HUES48 (cell line): ENCODE measurements around the gene ZDHHC1.

Experiments
- H3K27ac ChIP-seq: one replicate; pipeline ENCODE4 v1.7.0; 2013; ENCODE audit warnings: low read depth, low read length, inconsistent platforms
- H3K27me3 ChIP-seq: 2 replicates; pipeline ENCODE4 v1.6.1; 2013; ENCODE audit warnings: mild to moderate bottlenecking, low read length; ENCODE audit not compliant: control insufficient read depth, insufficient read depth
- H3K36me3 ChIP-seq: 2 replicates; pipeline ENCODE4 v1.6.1; 2013; ENCODE audit warnings: low read length; ENCODE audit not compliant: control insufficient read depth, insufficient read depth
- H3K4me1 ChIP-seq: 2 replicates; pipeline ENCODE4 v1.6.1; 2013; ENCODE audit warnings: mild to moderate bottlenecking, low read length; ENCODE audit not compliant: control insufficient read depth, insufficient read depth
- H3K4me3 ChIP-seq: 2 replicates; pipeline ENCODE4 v1.5.1; 2013; ENCODE audit warnings: mild to moderate bottlenecking, low read depth, low read length
- H3K9ac ChIP-seq: 2 replicates; pipeline ENCODE4 v1.6.1; 2013; ENCODE audit warnings: mild to moderate bottlenecking, low read depth, low read length, moderate library complexity
- H3K9me3 ChIP-seq: 2 replicates; pipeline ENCODE4 v1.6.1; 2013; ENCODE audit warnings: low read length; ENCODE audit not compliant: control insufficient read depth, insufficient read depth

The ZDHHC1 gene

DNA sequence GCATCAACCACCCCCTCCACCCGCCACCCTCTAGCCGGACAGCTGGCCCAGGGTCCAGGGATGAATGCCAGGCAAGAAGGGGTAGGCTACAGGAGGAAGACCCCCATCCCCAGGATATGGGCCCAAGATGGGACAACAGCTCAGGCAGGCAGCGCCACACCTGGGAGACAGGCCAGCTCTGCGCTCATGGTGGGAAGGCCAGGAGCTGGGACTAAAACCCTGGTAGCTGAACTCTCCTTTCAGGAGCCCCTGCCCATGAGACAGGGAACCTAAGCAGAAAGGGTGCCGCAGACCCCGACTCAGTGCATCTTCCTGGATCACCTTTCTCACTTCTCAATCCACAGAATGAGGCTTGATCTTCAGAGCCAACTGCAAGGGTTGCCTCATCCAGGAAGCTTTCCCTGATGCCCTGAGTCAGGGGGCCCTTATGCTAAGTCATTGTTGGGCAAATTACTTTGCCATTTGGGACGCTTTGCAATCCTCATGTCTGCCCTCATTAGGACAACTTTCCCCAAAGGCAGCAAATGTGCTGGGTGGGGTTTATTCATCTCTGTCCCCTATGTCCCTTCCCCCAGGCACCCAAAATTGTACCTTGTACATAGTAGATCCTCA lies 9.0 kb downstream of the ZDHHC1 start:
- H3K27me3 ChIP-seq = no peaks in the 10 kb centered on the region
- H3K9me3 ChIP-seq = no peaks in the 10 kb centered on the region
- no peaks in the 10 kb centered on the region for H3K36me3 ChIP-seq
- no peak overlapping the region for H3K27ac ChIP-seq
- H3K9ac ChIP-seq = no peak overlapping the region
- peaks cover 17% of the 10 kb centered on the region; the same call in 1 of the 2 replicates for H3K4me1 ChIP-seq
- H3K4me3 ChIP-seq = no peak overlapping the region

DNA sequence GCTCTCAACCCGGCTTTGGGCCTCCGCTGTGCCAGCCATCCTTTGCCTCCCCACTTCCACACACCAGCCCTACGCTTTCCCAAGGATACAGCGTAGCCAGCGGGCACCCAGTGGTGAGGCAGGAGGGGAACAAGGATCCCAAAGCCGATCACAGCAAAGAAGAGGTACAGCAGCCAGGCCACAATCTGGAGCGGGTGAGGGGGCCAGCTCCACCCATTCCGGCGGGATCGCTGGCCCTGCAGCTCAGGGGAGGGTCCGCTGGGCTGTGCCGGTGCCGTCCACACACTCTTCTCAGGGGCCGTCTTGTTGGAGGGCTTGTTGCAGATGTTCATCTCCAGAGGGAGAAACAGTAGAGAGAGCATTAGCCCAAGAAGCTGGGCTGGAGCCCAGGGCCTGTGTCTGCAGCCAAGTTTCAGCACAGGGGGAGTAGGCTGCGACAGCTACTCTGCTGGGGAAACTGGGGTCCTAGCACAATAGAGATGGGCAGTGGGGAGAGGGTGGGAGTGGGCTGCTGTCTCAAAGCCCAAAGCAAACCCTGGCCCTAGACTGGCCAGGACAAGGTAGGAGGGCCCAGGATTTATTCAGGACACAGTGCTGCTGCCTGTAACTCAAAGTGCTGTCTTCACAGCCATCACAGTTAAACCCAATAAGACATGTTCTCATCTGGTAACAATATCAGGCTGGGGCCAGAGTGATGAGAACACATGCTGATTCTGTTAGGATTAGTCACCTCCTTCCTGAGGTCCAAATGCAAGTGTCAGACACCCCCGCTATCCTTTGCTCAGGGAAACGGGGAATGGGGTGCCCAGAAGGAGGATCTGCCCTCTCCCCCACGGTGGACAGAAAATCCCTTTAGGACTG lies 9.9 kb downstream of the ZDHHC1 start:
- Histone ChIP-seq H3K27ac (no peak overlapping the region), H3K27me3 (no peaks in the 10 kb centered on the region; the same call in 1 of the 2 replicates), H3K4me3 (no peak overlapping the region), H3K4me1 (peaks cover 17% of the 10 kb centered on the region; the same call in 1 of the 2 replicates), H3K9me3 (no peaks in the 10 kb centered on the region), H3K9ac (no peak overlapping the region), H3K36me3 (no peaks in the 10 kb centered on the region)

DNA sequence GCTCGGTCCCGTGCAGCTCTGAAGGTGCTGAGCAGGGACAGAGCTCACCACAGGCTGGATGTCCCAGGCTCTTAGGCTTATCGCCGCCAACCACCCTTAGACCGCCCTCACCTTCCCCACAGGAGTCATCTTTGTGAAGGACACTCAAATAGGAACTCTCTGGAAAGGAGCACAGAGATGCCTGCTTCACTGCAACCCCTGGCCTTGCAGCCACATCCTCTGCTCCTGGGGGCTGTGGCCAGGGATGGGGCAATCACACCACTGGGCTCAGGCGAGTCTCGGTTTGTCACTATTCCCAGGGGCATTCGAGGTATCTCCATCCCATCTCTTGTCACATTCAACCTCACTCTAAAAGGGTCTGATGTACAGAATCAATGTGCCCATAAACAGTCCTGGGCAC lies 10.9 kb downstream of the ZDHHC1 start:
- H3K27ac ChIP-seq = no peak overlapping the region
- no peak overlapping the region for H3K4me3 ChIP-seq
- no peaks in the 10 kb centered on the region for H3K36me3 ChIP-seq
- H3K9ac ChIP-seq = no peak overlapping the region
- H3K9me3 ChIP-seq = no peaks in the 10 kb centered on the region
- H3K4me1 ChIP-seq = peaks cover 17% of the 10 kb centered on the region; the same call in 1 of the 2 replicates
- no peaks in the 10 kb centered on the region; the same call in 1 of the 2 replicates for H3K27me3 ChIP-seq

DNA sequence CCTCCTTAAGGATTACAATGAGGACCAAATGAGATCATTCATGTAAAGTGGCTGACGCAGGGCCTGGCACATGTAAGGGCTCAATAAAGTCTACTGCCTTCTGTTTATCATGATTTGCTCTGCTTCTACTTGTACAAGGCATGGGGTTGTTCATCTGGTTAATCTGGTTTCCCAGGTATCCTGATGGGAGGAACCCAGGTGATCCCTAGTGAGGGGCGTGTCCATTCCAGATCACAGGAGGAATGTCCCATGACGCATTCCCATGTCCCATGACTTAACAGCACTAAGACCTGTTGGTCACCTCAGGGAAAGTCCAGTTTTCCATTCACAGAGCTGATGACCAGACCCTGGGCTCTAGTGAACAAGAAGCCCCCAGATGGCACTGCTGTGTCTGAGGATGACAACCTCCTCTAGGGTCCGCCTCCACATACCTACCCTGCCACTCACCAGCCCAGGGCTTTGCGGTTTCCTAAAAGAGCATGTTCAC lies 11.5 kb downstream of the ZDHHC1 start:
- H3K9ac ChIP-seq = no peak overlapping the region
- H3K27me3 ChIP-seq = no peaks in the 10 kb centered on the region; the same call in 1 of the 2 replicates
- H3K4me1 ChIP-seq = peaks cover 14% of the 10 kb centered on the region
- no peaks in the 10 kb centered on the region for H3K36me3 ChIP-seq
- H3K4me3 ChIP-seq = no peak overlapping the region
- no peaks in the 10 kb centered on the region for H3K9me3 ChIP-seq
- H3K27ac ChIP-seq = no peak overlapping the region

DNA sequence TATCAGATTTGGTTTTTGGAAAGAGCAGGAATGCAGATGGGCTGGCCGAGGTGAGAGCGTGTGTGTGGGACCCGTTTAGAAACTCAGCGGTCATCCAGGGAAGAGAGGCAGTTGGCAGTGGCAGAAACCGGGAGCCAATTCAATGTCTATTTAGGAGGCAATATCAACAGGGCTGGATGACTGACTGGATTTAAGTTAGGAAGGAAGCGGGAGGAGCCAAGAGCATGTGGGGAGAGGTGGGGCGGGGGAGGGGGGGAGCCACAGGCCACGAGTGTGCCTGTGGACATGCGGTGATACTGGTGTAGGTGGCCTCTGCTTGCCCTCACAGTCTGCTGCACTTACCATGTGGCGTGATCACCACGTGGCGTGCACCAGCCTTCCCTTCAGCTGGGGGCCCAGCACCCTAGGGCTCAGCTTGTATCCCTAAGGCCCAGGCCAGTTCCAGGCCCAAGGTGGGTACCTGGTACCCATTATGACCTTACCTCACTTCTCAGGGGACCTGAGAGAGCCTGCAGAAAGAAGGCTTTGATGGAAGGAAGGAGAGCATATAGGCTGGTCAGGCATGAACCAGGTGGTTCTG lies 12.2 kb downstream of the ZDHHC1 start:
- Histone ChIP-seq H3K9ac (no peak overlapping the region), H3K36me3 (no peaks in the 10 kb centered on the region), H3K9me3 (no peaks in the 10 kb centered on the region), H3K4me1 (peaks cover 17% of the 10 kb centered on the region), H3K27ac (no peak overlapping the region), H3K27me3 (peaks cover 3% of the 10 kb centered on the region), H3K4me3 (no peak overlapping the region)

DNA sequence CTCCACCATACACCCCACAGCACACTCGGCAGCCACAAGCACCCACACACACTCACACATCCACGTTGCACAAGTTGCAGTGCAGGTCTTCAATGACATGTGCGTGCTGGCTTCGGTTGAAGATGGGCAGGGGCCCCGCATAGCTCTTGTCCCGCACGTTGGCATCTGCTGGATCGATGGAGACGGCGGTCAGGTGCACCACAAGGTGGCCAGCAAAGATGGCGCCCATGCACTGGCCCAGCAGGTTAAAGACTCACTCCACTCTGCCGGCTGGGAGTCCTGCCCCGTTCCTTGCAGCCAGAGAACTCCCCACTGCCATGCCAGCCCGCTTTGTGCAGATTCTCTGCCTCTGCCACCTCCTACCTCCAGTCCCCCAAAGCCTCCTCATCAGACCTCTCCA lies 15.4 kb downstream of the ZDHHC1 start:
- Histone ChIP-seq H3K9ac (no peak overlapping the region), H3K27ac (no peak overlapping the region), H3K27me3 (peaks cover 15% of the 10 kb centered on the region), H3K4me3 (no peak overlapping the region), H3K4me1 (peaks cover 10% of the 10 kb centered on the region), H3K36me3 (no peaks in the 10 kb centered on the region), H3K9me3 (no peaks in the 10 kb centered on the region)

DNA sequence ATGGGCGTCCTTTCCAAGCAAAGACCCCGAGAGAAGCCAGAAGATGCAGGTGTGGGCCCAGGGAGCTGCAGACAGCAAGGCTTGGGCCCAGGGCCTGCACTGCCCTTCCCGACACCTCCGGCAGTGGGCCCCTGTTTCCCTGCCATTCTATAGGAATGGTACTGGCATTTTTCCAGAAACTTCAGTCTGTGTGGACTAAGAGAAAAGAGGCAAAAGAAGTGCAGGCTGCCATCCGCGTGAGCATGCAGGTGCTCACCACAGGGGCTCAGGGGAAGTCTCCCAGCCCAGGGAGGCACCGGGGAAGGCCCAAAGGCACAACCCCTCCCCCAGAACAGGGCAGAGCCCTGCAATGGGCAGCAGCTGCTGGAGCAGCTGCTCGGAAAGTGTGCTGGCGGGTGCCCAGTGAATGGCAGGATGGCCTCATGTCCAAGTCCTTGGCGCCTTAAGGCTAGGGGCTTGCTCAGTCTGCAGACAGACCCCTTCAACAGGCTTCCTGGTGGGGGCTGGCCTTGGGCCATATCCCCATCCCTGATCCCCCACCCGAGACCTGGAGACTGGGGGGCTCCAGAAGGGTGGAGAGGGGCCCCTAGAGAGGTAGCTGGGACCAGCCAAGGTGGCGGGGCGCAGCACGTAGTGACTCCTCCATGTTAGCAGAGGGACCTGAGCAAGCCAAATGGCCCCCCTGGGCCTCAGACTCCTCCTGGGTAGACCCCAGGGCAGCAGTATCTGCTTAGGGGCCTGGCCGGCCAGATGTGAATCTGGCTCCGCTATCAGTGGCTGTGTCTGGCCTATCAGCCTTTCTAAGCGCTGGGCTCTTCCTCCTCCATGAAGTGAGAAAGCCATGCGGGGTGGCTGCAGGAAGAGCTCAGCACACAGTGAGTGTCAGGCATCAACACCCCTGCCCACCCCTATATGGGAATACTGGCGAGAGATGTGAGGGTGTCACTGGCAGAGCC lies 16.2 kb downstream of the ZDHHC1 start:
- H3K4me1 ChIP-seq = peaks cover 15% of the 10 kb centered on the region

DNA sequence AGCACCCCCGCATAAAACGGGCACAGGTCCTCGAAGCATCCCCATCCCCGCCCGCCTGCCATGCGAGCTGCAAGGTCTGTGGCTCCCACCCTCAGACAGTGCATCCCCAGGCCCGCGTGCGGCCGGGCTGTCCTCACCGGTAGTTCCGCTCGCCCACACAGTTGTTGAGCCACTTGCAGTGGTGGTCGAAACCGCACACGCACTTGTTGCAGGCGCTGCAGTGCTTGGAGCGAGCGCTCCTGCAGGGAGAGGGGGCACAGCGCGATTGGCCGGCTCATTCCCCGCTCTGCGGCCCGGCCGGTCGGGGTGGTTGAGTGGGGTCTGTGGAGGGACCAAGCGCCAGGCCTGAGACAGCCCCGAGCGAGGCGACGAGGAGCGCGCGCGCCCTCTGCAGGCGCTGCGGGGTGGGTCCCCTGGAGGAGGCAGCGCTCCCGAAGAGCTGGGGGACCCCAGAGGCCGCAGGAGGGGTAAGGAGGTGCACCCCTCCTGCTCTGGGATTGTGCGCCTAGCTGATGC lies 17.0 kb downstream of the ZDHHC1 start:
- Histone ChIP-seq H3K4me1 (peaks cover 16% of the 10 kb centered on the region), H3K4me3 (no peak overlapping the region), H3K9me3 (no peaks in the 10 kb centered on the region), H3K9ac (no peak overlapping the region), H3K36me3 (no peaks in the 10 kb centered on the region), H3K27me3 (peaks cover 31% of the 10 kb centered on the region), H3K27ac (no peak overlapping the region)

More for the DNA sequence above, 16.2 kb downstream of the ZDHHC1 start:
- Histone ChIP-seq H3K27ac (no peak overlapping the region), H3K4me3 (no peak overlapping the region), H3K36me3 (no peaks in the 10 kb centered on the region), H3K9me3 (no peaks in the 10 kb centered on the region), H3K9ac (no peak overlapping the region), H3K27me3 (peaks cover 23% of the 10 kb centered on the region)

DNA sequence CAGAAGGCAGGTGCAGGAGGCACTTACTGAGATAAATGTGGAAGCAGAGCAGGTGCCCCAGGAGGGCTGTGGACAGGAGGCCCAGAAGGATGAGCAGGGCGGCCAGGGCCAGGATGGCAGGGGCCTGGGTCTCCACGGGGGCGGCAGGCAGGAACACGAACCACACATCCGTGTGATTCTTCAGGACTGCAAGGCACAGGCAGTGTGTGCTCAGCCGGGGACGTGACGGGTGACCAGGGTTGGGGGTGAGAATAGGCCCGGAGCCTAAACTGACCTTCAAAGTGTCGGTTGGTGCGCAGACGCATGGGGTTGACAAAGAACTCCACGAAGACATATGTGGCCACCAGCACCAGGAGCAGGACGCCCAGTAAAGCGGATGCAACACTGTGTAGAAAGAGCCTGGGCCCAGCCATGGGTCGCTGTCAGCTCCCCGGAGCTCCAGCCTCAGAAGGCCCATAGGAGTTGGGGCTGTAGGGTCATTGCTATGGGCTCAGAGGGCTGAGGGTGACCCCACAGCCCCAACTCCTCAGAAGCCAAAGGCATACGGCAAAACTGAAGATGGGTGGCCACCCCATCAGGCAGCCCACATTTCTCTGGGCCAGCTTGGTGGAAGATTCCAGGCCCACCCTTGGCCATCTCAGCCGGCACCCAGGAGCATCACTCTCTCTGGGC lies 17.6 kb downstream of the ZDHHC1 start:
- Histone ChIP-seq H3K4me3 (no peak overlapping the region), H3K27ac (no peak overlapping the region), H3K27me3 (peaks cover 37% of the 10 kb centered on the region), H3K36me3 (no peaks in the 10 kb centered on the region), H3K4me1 (peaks cover 22% of the 10 kb centered on the region), H3K9me3 (no peaks in the 10 kb centered on the region), H3K9ac (no peak overlapping the region)
